Upper lobe of right lung (tissue), 1 donor: ENCODE data around the gene ERMP1. TPM values are rescaled to one million over a fixed set of nuclear protein-coding genes. Genes with fewer than 3 reads are reported as not detected.

ENCODE experiments used
- ATAC-seq: fragments of 200-7000 bp; cut with Tn5 transposase; one replicate; pipeline ENCODE4 v1.9.1; 2020; ENCODE audit warnings: mild to moderate bottlenecking, moderate library complexity
- DNase-seq: peaks from one replicate; pipeline ENCODE4 v3.0.0-alpha.2; 2020
- H3K27ac ChIP-seq: fragments of 200-600 bp; one replicate; pipeline ENCODE4 v1.8.0; 2022
- H3K27me3 ChIP-seq: fragments of 200-600 bp; one replicate; pipeline ENCODE4 v1.8.0; 2022; ENCODE audit warnings: mild to moderate bottlenecking
- H3K36me3 ChIP-seq: fragments of 200-600 bp; one replicate; pipeline ENCODE4 v1.8.0; 2022
- H3K4me1 ChIP-seq: fragments of 200-600 bp; one replicate; pipeline ENCODE4 v1.8.0; 2022
- H3K4me3 ChIP-seq: fragments of 200-600 bp; one replicate; pipeline ENCODE4 v1.8.0; 2022; ENCODE audit warnings: mild to moderate bottlenecking
- H3K9me3 ChIP-seq: fragments of 200-600 bp; one replicate; pipeline ENCODE4 v1.8.0; 2022
- CTCF ChIP-seq: fragments of 200-600 bp; IDR thresholded peaks from one replicate; pipeline ENCODE4 v1.8.0; 2022; ENCODE audit warnings: antibody characterized with exemption
- intact Hi-C: fragments of 100-400 bp; cut with DNase I; formaldehyde crosslinking; loops from one replicate; pipeline ENCODE4 v1.11.0; 2022
- total RNA-seq: library from RNA; stranded (reverse); fragmentation: NEBNext Ultra II Directional; extraction: Animal tissue kit (Norgen Biotek cat#: 25700); gene quantifications from one replicate; pipeline ENCODE4 v1.2.1, GENCODE V29; 2021
- donor health status: DM: no; HTN: yes; CAD: no; lungs with severe emphysema.

ERMP1 gene
- total RNA-seq, 1 donor from 2014 or later, result 34.8 TPM

GRCh38 chr9:5773324-5773999 lies 59.5 kb downstream of the ERMP1 start:
- no peak overlapping the region for H3K4me3 ChIP-seq
- DNase-seq (no peak), ATAC-seq (no peak)
- no peaks in the 10 kb centered on the region for H3K4me1 ChIP-seq
- H3K36me3 ChIP-seq, result peaks cover 97% of the 10 kb centered on the region
- no peak for TF ChIP-seq CTCF
- intact Hi-C loops, result no loop called here
- H3K9me3 ChIP-seq, result no peaks in the 10 kb centered on the region
- no peaks in the 10 kb centered on the region for H3K27me3 ChIP-seq
- H3K27ac ChIP-seq, result no peak overlapping the region

GRCh38 chr9:5767968-5768932 lies 64.7 kb downstream of the ERMP1 start:
- intact Hi-C loops, result no loop called here
- peaks cover 95% of the 10 kb centered on the region for H3K36me3 ChIP-seq

GRCh38 chr9:5764130-5764868 lies 68.6 kb downstream of the ERMP1 start:
- no peaks in the 10 kb centered on the region for H3K27me3 ChIP-seq
- no peaks in the 10 kb centered on the region for H3K9me3 ChIP-seq
- H3K27ac ChIP-seq, result no peak overlapping the region
- H3K4me3 ChIP-seq, result no peak overlapping the region
- ATAC-seq (no peak), DNase-seq (no peak)
- peaks cover 70% of the 10 kb centered on the region for H3K36me3 ChIP-seq
- intact Hi-C loops, result no loop called here
- no peaks in the 10 kb centered on the region for H3K4me1 ChIP-seq
- no peak for TF ChIP-seq CTCF

More at GRCh38 chr9:5767968-5768932, 64.7 kb downstream of the ERMP1 start:
- Histone ChIP-seq H3K27ac (no peak overlapping the region), H3K4me3 (no peak overlapping the region), H3K9me3 (no peaks in the 10 kb centered on the region), H3K4me1 (no peaks in the 10 kb centered on the region), H3K27me3 (no peaks in the 10 kb centered on the region)
- no peak for TF ChIP-seq CTCF
- ATAC-seq (no peak), DNase-seq (no peak)

GRCh38 chr9:5762421-5762820 lies 70.5 kb downstream of the ERMP1 start:
- no peaks in the 10 kb centered on the region for H3K27me3 ChIP-seq
- peaks cover 68% of the 10 kb centered on the region for H3K36me3 ChIP-seq
- H3K27ac ChIP-seq, result no peak overlapping the region
- no peak for TF ChIP-seq CTCF
- ATAC-seq (no peak), DNase-seq (no peak)
- intact Hi-C loops, result no loop called here
- no peaks in the 10 kb centered on the region for H3K9me3 ChIP-seq
- H3K4me3 ChIP-seq, result no peak overlapping the region
- H3K4me1 ChIP-seq, result no peaks in the 10 kb centered on the region

GRCh38 chr9:5760338-5760737 lies 72.6 kb downstream of the ERMP1 start:
- no peaks in the 10 kb centered on the region for H3K27me3 ChIP-seq
- DNase-seq (no peak), ATAC-seq (no peak)
- H3K36me3 ChIP-seq, result peaks cover 63% of the 10 kb centered on the region
- H3K4me1 ChIP-seq, result no peaks in the 10 kb centered on the region
- no peak for TF ChIP-seq CTCF
- H3K4me3 ChIP-seq, result no peak overlapping the region
- H3K27ac ChIP-seq, result no peak overlapping the region
- no peaks in the 10 kb centered on the region for H3K9me3 ChIP-seq
- intact Hi-C loops, result no loop called here
